RCC 7860 (cell line): ENCODE measurements around the gene ACADM.
"Not testable (repeated sequence)": the region's sequence is repeated elsewhere in the genome, so short reads cannot be mapped to it uniquely, and the experiment has no call there.

ENCODE experiments used
- DNase-seq: peaks from one replicate; pipeline ENCODE4 v3.0.0-alpha.2; 2015; ENCODE audit warnings: low spot score
- FAIRE-seq: peaks from 2 replicates; lab custom pipeline; 2012; peaks lifted over from hg19 to GRCh38; lab: Jason Lieb, UNC

The ACADM gene

GRCh38 chr1:75791022-75791421 lies 66.5 kb downstream of the ACADM start:
- peak; percentile 21 for FAIRE-seq
- peak; percentile 29 for DNase-seq

- no peak for FAIRE-seq
Observed at GRCh38 chr1:75792091-75792490, 67.6 kb downstream of the ACADM start.

DNA sequence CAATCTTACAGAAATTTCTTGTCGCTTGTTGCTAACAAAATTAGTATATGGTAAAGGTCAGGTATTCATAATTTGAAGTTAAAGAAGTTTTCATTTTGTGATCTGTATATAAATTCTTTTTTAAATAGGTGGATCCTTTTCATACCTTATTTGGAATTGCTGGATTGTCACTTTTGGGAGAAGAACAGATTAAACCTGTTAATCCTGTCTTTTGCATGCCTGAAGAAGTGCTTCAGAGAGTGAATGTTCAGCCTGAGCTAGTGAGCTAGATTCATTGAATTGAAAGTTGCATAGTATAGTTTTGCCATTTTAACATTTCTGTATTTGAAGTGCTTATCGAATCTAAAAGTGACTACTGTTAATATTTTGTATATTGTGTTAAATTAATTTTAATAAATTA lies 69.9 kb downstream of the ACADM start:
- DNase-seq (no peak), FAIRE-seq (no peak)

More at GRCh38 chr1:75792091-75792490, 67.6 kb downstream of the ACADM start:
- no peak for DNase-seq

- no peak for FAIRE-seq
- no peak for DNase-seq
Observed at GRCh38 chr1:75795703-75796193, 71.2 kb downstream of the ACADM start.

DNA sequence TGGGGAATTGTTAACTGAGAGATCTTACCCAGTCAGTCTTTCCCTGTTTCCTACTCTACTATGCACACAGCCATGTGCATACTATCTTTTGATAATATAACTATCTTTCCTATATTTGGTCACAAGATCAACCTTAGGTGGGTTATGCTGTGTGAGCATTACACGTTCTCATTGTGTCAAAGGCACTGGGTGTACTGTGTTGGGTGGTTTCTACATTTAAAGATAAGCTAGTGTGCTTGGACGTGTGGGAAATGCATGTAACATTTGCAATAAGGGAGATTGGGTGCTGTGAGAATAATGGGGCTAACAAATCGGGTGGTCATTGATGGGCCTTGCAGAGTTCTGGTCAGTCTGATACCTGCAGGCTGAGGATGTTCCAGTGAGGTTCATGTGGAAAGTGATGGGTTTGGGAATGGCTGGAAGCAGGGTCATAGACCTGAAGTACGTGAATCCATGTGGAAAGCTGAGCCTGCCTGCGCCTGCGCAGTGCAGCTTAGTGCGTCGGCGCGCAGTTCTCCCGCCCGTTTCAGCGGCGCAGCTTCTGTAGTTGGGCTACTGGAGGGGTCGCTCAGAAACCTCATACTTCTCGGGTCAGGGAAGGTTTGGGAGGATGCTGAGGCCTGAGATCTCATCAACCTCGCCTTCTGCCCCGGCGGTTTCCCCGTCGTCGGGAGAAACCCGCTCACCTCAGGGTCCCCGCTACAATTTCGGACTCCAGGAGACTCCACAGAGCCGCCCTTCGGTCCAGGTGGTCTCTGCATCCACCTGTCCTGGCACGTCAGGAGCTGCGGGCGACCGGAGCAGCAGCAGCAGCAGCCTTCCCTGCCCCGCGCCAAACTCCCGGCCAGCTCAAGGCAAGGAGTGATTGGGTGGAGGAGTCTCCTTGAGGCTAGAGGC lies 72.1 kb downstream of the ACADM start, which contains the start of gene MSH4:
TSS of gene MSH4 (plus strand) at position 507 of the 897 bp plus-strand sequence. CDS start at position 611, 104 bp downstream.
- DNase-seq (peak; percentile 27), FAIRE-seq (no peak)

- no peak for FAIRE-seq
Observed at GRCh38 chr1:75797273-75797588, 72.7 kb downstream of the ACADM start.

GRCh38 chr1:75797606-75798216 lies 73.2 kb downstream of the ACADM start:
- DNase-seq = no peak
- FAIRE-seq = no peak

More at GRCh38 chr1:75797273-75797588, 72.7 kb downstream of the ACADM start:
- DNase-seq = no peak

GRCh38 chr1:75801480-75801879 lies 77.0 kb downstream of the ACADM start:
- DNase-seq, FAIRE-seq: not testable (repeated sequence)

DNA sequence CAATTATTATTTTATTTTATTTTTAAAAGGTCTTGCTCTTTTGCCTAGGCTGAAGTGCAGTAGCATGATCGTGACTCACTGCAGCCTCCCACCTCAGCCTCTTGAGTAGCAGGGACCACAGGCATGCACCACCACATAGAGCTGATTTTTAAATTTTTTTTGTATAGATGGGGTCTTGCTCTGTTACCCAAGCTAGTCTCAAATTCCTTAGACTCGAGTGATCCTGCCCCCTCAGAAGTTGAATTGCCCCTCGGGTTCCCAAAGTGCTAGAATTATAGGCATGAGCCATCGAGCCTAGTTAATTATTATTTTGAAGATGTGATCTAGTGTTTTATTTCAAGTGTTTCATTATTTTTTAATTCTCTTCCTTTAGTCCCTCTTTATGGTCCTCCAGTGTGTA lies 84.4 kb downstream of the ACADM start:
- DNase-seq = no peak
- no peak for FAIRE-seq

DNA sequence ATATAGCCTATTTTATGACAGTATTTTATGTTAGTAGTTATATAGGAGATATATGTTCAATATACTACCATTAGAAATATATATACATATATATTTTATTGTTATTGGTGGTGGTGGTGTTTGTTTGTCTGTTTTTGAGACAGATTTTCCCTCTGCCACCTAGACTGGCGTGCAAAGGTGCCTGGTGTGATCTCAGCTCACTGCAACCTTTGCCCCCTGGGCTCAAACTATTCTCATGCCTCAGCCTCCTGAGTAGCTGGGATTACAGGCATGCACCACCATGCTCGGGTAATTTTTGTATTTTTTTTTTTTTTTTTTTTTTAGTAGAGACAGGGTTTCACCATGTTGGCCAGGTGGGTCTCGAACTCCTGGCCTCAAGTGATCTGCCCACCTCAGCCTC lies 85.6 kb downstream of the ACADM start:
- DNase-seq, FAIRE-seq: not testable (repeated sequence)

DNA sequence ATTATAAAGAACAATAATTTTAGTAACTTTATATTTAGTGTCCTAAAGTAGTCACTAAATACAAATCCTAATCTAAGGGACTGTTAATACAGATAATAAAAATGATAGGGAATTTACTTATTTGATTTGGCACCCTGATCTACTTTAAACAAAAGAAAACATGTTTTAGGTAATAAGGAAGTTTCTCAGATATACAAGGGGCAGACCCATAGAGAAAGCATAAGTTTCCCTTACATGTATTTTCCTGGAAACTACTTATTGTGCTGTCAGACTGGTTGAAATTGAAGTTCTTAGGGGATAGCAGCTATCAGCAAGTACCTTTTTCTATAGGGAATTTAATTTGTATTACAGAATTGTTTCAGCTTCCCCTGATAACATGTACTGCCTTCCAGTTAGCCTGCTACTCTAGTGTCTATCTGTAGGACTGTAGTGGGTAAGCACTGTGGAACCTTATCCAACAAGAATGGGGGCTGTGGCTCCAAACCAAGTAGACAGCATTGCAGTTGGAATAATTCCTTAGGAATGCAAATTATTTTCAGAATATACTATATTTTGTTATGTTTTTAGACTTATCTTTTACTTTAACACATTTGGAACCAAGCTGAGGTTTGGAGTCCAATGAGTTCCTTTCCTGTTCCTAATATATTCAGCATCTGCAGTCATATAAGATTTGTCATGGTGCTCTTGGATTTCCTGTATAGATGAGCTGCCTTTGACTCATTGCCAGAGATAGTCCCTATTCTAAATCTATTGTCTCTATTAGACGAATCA lies 86.9 kb downstream of the ACADM start:
- no peak for FAIRE-seq
- no peak for DNase-seq

GRCh38 chr1:75812065-75812464 lies 87.6 kb downstream of the ACADM start:
- DNase-seq = no peak
- FAIRE-seq = no peak
